Effector memory CD8-positive, alpha-beta T cell (primary cell): ENCODE data around the gene HBS1L.
A peak's percentile ranks its signal among the peaks of the same experiment; 100 is the strongest.

Experiments
- ATAC-seq: fragments of 150-1000 bp; cut with Tn5 transposase; replicated peaks from 2 replicates; pipeline ENCODE4 v1.10.0; 2021; ENCODE audit warnings: mild to moderate bottlenecking, moderate library complexity
- DNase-seq, 3 experiments: peaks; one replicate each; pipeline ENCODE4 v3.0.0; 2021
- H3K27ac Mint-ChIP-seq, 2 donors: one replicate each; pipeline ENCODE4 v1.8.0; 2022; ENCODE audit warnings: mild to moderate bottlenecking in 2 of 2, mixed read lengths in 2 of 2, moderate library complexity in 2 of 2
- H3K27me3 Mint-ChIP-seq, 2 donors: one replicate each; pipeline ENCODE4 v1.8.0; 2022; ENCODE audit warnings: mixed read lengths in 2 of 2
- H3K36me3 Mint-ChIP-seq: one replicate; pipeline ENCODE4 v1.8.0; 2022; ENCODE audit warnings: mild to moderate bottlenecking, moderate library complexity, mixed read lengths; ENCODE audit not compliant: insufficient read depth
- H3K4me1 Mint-ChIP-seq, 2 donors: one replicate each; pipeline ENCODE4 v1.8.0; 2022; ENCODE audit warnings: low read depth in 2 of 2, mixed read lengths in 2 of 2
- H3K4me3 Mint-ChIP-seq, 2 donors: one replicate each; pipeline ENCODE4 v1.8.0; 2022; ENCODE audit warnings: mild to moderate bottlenecking in 2 of 2, mixed read lengths in 2 of 2, moderate library complexity in 2 of 2
- H3K9me3 Mint-ChIP-seq, 2 donors: one replicate each; pipeline ENCODE4 v1.8.0; 2022; ENCODE audit warnings: mixed read lengths in 2 of 2

Gene HBS1L

GRCh38 chr6:135018941-135019340 lies 35.7 kb downstream of the HBS1L start:
- H3K27me3 Mint-ChIP-seq = no peaks in the 10 kb centered on the region
- DNase-seq = no peak
- H3K27ac Mint-ChIP-seq = no peak overlapping the region
- no peaks in the 10 kb centered on the region for H3K9me3 Mint-ChIP-seq
- ATAC-seq = no peak
- peaks cover 15 to 30% of the 10 kb centered on the region in 2 donors for H3K4me1 Mint-ChIP-seq
- peaks cover 4% of the 10 kb centered on the region for H3K36me3 Mint-ChIP-seq
- H3K4me3 Mint-ChIP-seq = no peak overlapping the region

- Mint-ChIP-seq H3K27ac (no peak overlapping the region), H3K4me3 (no peak overlapping the region), H3K36me3 (peaks cover 3% of the 10 kb centered on the region), H3K27me3 (no peaks in the 10 kb centered on the region), H3K9me3 (no peaks in the 10 kb centered on the region), H3K4me1 (peaks cover 16 to 39% of the 10 kb centered on the region in 2 donors)
- DNase-seq = no peak
- no peak for ATAC-seq
Measured at GRCh38 chr6:135018052-135018451, 36.6 kb downstream of the HBS1L start.

GRCh38 chr6:135014353-135014832 lies 40.2 kb downstream of the HBS1L start:
- peaks cover 14 to 41% of the 10 kb centered on the region in 2 donors for H3K4me1 Mint-ChIP-seq
- peak overlapping the region; percentile 39 to 65 for H3K27ac Mint-ChIP-seq
- H3K9me3 Mint-ChIP-seq = no peaks in the 10 kb centered on the region
- no peaks in the 10 kb centered on the region for H3K27me3 Mint-ChIP-seq
- ATAC-seq (peak; percentile 84), DNase-seq (no peak)
- H3K4me3 Mint-ChIP-seq = peak overlapping the region; percentile 3 to 20
- peaks cover 3% of the 10 kb centered on the region for H3K36me3 Mint-ChIP-seq

GRCh38 chr6:135013211-135013610 lies 41.4 kb downstream of the HBS1L start:
- H3K27ac Mint-ChIP-seq = peak overlapping the region in 1 of 2 donors; percentile 39
- H3K27me3 Mint-ChIP-seq = no peaks in the 10 kb centered on the region
- peaks cover 9 to 44% of the 10 kb centered on the region in 2 donors for H3K4me1 Mint-ChIP-seq
- H3K9me3 Mint-ChIP-seq = no peaks in the 10 kb centered on the region
- no peak overlapping the region for H3K4me3 Mint-ChIP-seq
- no peak for ATAC-seq
- no peak for DNase-seq
- H3K36me3 Mint-ChIP-seq = peaks cover 6% of the 10 kb centered on the region

- no peaks in the 10 kb centered on the region for H3K27me3 Mint-ChIP-seq
- ATAC-seq = no peak
- DNase-seq = no peak
- peaks cover 6% of the 10 kb centered on the region for H3K36me3 Mint-ChIP-seq
- no peak overlapping the region for H3K27ac Mint-ChIP-seq
- H3K9me3 Mint-ChIP-seq = no peaks in the 10 kb centered on the region
- no peak overlapping the region for H3K4me3 Mint-ChIP-seq
- peaks cover 9 to 40% of the 10 kb centered on the region in 2 donors for H3K4me1 Mint-ChIP-seq
Measured at GRCh38 chr6:135012764-135013163, 41.9 kb downstream of the HBS1L start.

- Mint-ChIP-seq H3K4me3 (no peak overlapping the region), H3K36me3 (peaks cover 6% of the 10 kb centered on the region), H3K27ac (no peak overlapping the region), H3K4me1 (peaks cover 9 to 39% of the 10 kb centered on the region in 2 donors), H3K27me3 (no peaks in the 10 kb centered on the region), H3K9me3 (no peaks in the 10 kb centered on the region)
- ATAC-seq = no peak
- DNase-seq = no peak
Measured at GRCh38 chr6:135012349-135012748, 42.3 kb downstream of the HBS1L start.

- H3K27me3 Mint-ChIP-seq = no peaks in the 10 kb centered on the region
- peaks cover 3% of the 10 kb centered on the region for H3K36me3 Mint-ChIP-seq
- no peak overlapping the region for H3K4me3 Mint-ChIP-seq
- H3K9me3 Mint-ChIP-seq = no peaks in the 10 kb centered on the region
- H3K4me1 Mint-ChIP-seq = peaks cover 5 to 25% of the 10 kb centered on the region in 2 donors
- H3K27ac Mint-ChIP-seq = no peak overlapping the region
- ATAC-seq = no peak
- no peak for DNase-seq
Measured at GRCh38 chr6:135008941-135009290, 45.7 kb downstream of the HBS1L start.

GRCh38 chr6:135008072-135008940 lies 46.3 kb downstream of the HBS1L start:
- H3K4me3 Mint-ChIP-seq = no peak overlapping the region
- ATAC-seq = no peak
- no peak overlapping the region for H3K27ac Mint-ChIP-seq
- H3K9me3 Mint-ChIP-seq = no peaks in the 10 kb centered on the region
- peaks cover 3% of the 10 kb centered on the region for H3K36me3 Mint-ChIP-seq
- no peak for DNase-seq
- peaks cover 3 to 19% of the 10 kb centered on the region in 2 donors for H3K4me1 Mint-ChIP-seq
- no peaks in the 10 kb centered on the region for H3K27me3 Mint-ChIP-seq

GRCh38 chr6:135006386-135006914 lies 48.2 kb downstream of the HBS1L start:
- Mint-ChIP-seq H3K9me3 (no peaks in the 10 kb centered on the region), H3K4me3 (no peak overlapping the region), H3K27me3 (no peaks in the 10 kb centered on the region), H3K4me1 (peaks cover 0 to 9% of the 10 kb centered on the region in 2 donors), H3K36me3 (peaks cover 5% of the 10 kb centered on the region), H3K27ac (no peak overlapping the region)
- ATAC-seq = no peak
- no peak for DNase-seq

GRCh38 chr6:135004399-135004798 lies 50.2 kb downstream of the HBS1L start:
- no peak overlapping the region for H3K27ac Mint-ChIP-seq
- ATAC-seq (no peak), DNase-seq (no peak)
- peaks cover 20% of the 10 kb centered on the region for H3K36me3 Mint-ChIP-seq
- H3K4me3 Mint-ChIP-seq = no peak overlapping the region
- no peaks in the 10 kb centered on the region for H3K27me3 Mint-ChIP-seq
- H3K9me3 Mint-ChIP-seq = no peaks in the 10 kb centered on the region
- H3K4me1 Mint-ChIP-seq = peaks cover 1 to 9% of the 10 kb centered on the region in 2 donors

- Mint-ChIP-seq H3K9me3 (no peaks in the 10 kb centered on the region), H3K27me3 (no peaks in the 10 kb centered on the region), H3K4me3 (no peak overlapping the region), H3K36me3 (peaks cover 23% of the 10 kb centered on the region), H3K4me1 (peaks cover 0 to 1% of the 10 kb centered on the region in 2 donors), H3K27ac (no peak overlapping the region)
- no peak for ATAC-seq
- DNase-seq = no peak
Measured at GRCh38 chr6:135002974-135003703, 51.5 kb downstream of the HBS1L start.

- ATAC-seq (no peak), DNase-seq (no peak)
- no peaks in the 10 kb centered on the region for H3K9me3 Mint-ChIP-seq
- H3K27me3 Mint-ChIP-seq = no peaks in the 10 kb centered on the region
- H3K27ac Mint-ChIP-seq = no peak overlapping the region
- peaks cover 0 to 1% of the 10 kb centered on the region in 2 donors for H3K4me1 Mint-ChIP-seq
- peaks cover 25% of the 10 kb centered on the region for H3K36me3 Mint-ChIP-seq
- no peak overlapping the region for H3K4me3 Mint-ChIP-seq
Measured at GRCh38 chr6:135002229-135002844, 52.3 kb downstream of the HBS1L start.

- H3K27me3 Mint-ChIP-seq = no peaks in the 10 kb centered on the region
- peaks cover 43% of the 10 kb centered on the region for H3K36me3 Mint-ChIP-seq
- ATAC-seq = no peak
- no peak for DNase-seq
- no peaks in the 10 kb centered on the region for H3K9me3 Mint-ChIP-seq
- H3K4me1 Mint-ChIP-seq = peaks cover 0 to 1% of the 10 kb centered on the region in 2 donors
- no peak overlapping the region for H3K4me3 Mint-ChIP-seq
- no peak overlapping the region for H3K27ac Mint-ChIP-seq
Measured at GRCh38 chr6:134999107-134999506, 55.5 kb downstream of the HBS1L start.
